ENCODE results near the gene H1-8.

Gene H1-8

DNA sequence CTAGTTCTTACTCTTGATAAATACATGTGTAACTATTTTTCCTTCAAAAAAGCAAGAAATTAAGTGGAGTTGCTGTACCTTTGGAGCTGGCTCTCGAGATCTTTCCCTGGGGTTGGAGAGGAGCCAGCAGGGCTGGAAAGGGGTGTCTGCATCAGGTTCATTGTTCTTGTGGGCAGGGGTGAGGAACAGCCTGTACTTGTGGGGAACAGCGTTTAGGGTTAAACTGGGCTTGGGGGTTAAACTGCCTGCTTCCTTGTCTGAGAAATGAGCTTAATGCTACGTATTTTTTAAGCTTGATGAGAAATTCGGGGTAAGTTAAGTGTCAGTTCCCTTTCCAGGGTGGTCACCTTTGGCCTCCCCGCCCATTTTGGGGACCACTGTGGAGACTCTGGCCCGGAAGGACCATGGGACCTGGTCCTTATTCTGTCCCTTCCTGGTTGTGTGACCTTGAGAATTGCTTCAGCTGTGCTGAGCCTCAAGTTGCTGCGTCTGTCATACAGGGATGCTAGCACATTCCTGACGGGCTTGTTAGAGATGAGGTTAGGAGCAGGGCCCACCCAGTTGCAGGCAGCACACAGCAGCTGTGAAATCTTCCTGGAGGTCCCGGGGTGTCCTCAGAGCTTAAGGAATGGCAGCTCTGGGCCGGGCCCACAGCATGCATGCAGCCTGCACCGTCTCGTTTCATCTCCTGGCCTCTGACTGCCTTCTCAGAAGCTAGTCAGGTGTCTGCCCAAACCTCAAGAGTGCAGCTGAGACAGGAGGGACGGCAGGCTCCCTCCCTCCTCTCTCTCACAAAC lies 11.6 kb downstream of the H1-8 start:
- H3K27me3 ChIP-seq (replicated peaks; ENCODE audit: control insufficient read depth, insufficient read depth, low read length, poor library complexity, severe bottlenecking): no peaks in the 10 kb centered on the region
- H3K27ac ChIP-seq (ENCODE audit: insufficient read depth, low read length, poor library complexity, severe bottlenecking): no peak overlapping the region
- no peak overlapping the region for H3K4me3 ChIP-seq (ENCODE audit: insufficient read depth, low read depth, low read length, poor library complexity, severe bottlenecking)
- no peaks in the 10 kb centered on the region for H3K9me3 ChIP-seq (ENCODE audit: control insufficient read depth, low read length)
- H3K36me3 ChIP-seq (ENCODE audit: control insufficient read depth, insufficient read depth, low read length): no peaks in the 10 kb centered on the region
- no peaks in the 10 kb centered on the region for H3K4me1 ChIP-seq (ENCODE audit: control insufficient read depth, insufficient read depth, low read length, poor library complexity, severe bottlenecking)
- no peak for DNase-seq

DNA sequence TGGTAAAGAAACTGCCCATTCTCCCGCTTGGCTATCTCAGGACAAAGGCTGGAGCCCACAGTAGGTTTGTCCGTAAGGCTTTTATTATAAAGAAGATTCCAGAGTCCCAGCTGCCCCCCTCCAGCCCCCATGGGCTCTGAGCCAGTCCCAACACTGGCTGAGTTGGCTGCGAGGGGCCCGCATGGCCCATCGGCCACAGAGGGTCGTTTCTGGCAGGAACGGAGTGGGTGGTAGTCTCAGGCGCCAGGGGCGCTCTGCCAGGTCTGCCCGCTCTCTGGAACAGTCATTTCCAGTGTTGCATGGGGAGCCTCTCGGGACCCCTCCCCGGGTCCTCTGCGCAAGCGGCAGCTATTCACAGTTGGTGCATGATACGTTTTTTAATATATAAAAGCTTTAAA lies 12.2 kb downstream of the H1-8 start:
- H3K36me3 ChIP-seq (ENCODE audit: control insufficient read depth, insufficient read depth, low read length): no peaks in the 10 kb centered on the region

GRCh38 chr3:129555616-129556357 lies 12.8 kb downstream of the H1-8 start:
- DNase-seq: no peak
- H3K36me3 ChIP-seq (ENCODE audit: control insufficient read depth, insufficient read depth, low read length): no peaks in the 10 kb centered on the region
- H3K4me3 ChIP-seq (ENCODE audit: insufficient read depth, low read depth, low read length, poor library complexity, severe bottlenecking): no peak overlapping the region
- H3K27ac ChIP-seq (ENCODE audit: insufficient read depth, low read length, poor library complexity, severe bottlenecking): no peak overlapping the region
- H3K4me1 ChIP-seq (ENCODE audit: control insufficient read depth, insufficient read depth, low read length, poor library complexity, severe bottlenecking): no peaks in the 10 kb centered on the region
- no peaks in the 10 kb centered on the region for H3K9me3 ChIP-seq (ENCODE audit: control insufficient read depth, low read length)
- no peaks in the 10 kb centered on the region for H3K27me3 ChIP-seq (replicated peaks; ENCODE audit: control insufficient read depth, insufficient read depth, low read length, poor library complexity, severe bottlenecking)

More for the DNA sequence above, 12.2 kb downstream of the H1-8 start:
- H3K4me3 ChIP-seq (ENCODE audit: insufficient read depth, low read depth, low read length, poor library complexity, severe bottlenecking): no peak overlapping the region
- H3K27ac ChIP-seq (ENCODE audit: insufficient read depth, low read length, poor library complexity, severe bottlenecking): no peak overlapping the region
- no peaks in the 10 kb centered on the region for H3K27me3 ChIP-seq (replicated peaks; ENCODE audit: control insufficient read depth, insufficient read depth, low read length, poor library complexity, severe bottlenecking)
- H3K9me3 ChIP-seq (ENCODE audit: control insufficient read depth, low read length): no peaks in the 10 kb centered on the region
- H3K4me1 ChIP-seq (ENCODE audit: control insufficient read depth, insufficient read depth, low read length, poor library complexity, severe bottlenecking): no peaks in the 10 kb centered on the region
- DNase-seq: no peak

- Histone ChIP-seq H3K36me3 (ENCODE audit: control insufficient read depth, insufficient read depth, low read length) (no peaks in the 10 kb centered on the region), H3K4me3 (ENCODE audit: insufficient read depth, low read depth, low read length, poor library complexity, severe bottlenecking) (no peak overlapping the region), H3K27ac (ENCODE audit: insufficient read depth, low read length, poor library complexity, severe bottlenecking) (no peak overlapping the region), H3K4me1 (ENCODE audit: control insufficient read depth, insufficient read depth, low read length, poor library complexity, severe bottlenecking) (no peaks in the 10 kb centered on the region), H3K9me3 (ENCODE audit: control insufficient read depth, low read length) (no peaks in the 10 kb centered on the region), H3K27me3 (replicated peaks; ENCODE audit: control insufficient read depth, insufficient read depth, low read length, poor library complexity, severe bottlenecking) (no peaks in the 10 kb centered on the region)
- no peak for DNase-seq
Measured at GRCh38 chr3:129556358-129556695, 13.4 kb downstream of the H1-8 start.

GRCh38 chr3:129556890-129557547 lies 14.0 kb downstream of the H1-8 start:
- no peaks in the 10 kb centered on the region for H3K36me3 ChIP-seq (ENCODE audit: control insufficient read depth, insufficient read depth, low read length)
- no peak overlapping the region for H3K4me3 ChIP-seq (ENCODE audit: insufficient read depth, low read depth, low read length, poor library complexity, severe bottlenecking)
- no peaks in the 10 kb centered on the region for H3K4me1 ChIP-seq (ENCODE audit: control insufficient read depth, insufficient read depth, low read length, poor library complexity, severe bottlenecking)
- no peak overlapping the region for H3K27ac ChIP-seq (ENCODE audit: insufficient read depth, low read length, poor library complexity, severe bottlenecking)
- no peaks in the 10 kb centered on the region for H3K9me3 ChIP-seq (ENCODE audit: control insufficient read depth, low read length)
- no peak for DNase-seq
- H3K27me3 ChIP-seq (replicated peaks; ENCODE audit: control insufficient read depth, insufficient read depth, low read length, poor library complexity, severe bottlenecking): no peaks in the 10 kb centered on the region

- H3K36me3 ChIP-seq (ENCODE audit: control insufficient read depth, insufficient read depth, low read length): no peaks in the 10 kb centered on the region
- H3K4me3 ChIP-seq (ENCODE audit: insufficient read depth, low read depth, low read length, poor library complexity, severe bottlenecking): no peak overlapping the region
- H3K27ac ChIP-seq (ENCODE audit: insufficient read depth, low read length, poor library complexity, severe bottlenecking): no peak overlapping the region
- no peaks in the 10 kb centered on the region for H3K4me1 ChIP-seq (ENCODE audit: control insufficient read depth, insufficient read depth, low read length, poor library complexity, severe bottlenecking)
- no peaks in the 10 kb centered on the region for H3K9me3 ChIP-seq (ENCODE audit: control insufficient read depth, low read length)
- no peak for DNase-seq
- no peaks in the 10 kb centered on the region for H3K27me3 ChIP-seq (replicated peaks; ENCODE audit: control insufficient read depth, insufficient read depth, low read length, poor library complexity, severe bottlenecking)
Measured at GRCh38 chr3:129557548-129557894, 14.5 kb downstream of the H1-8 start.

DNA sequence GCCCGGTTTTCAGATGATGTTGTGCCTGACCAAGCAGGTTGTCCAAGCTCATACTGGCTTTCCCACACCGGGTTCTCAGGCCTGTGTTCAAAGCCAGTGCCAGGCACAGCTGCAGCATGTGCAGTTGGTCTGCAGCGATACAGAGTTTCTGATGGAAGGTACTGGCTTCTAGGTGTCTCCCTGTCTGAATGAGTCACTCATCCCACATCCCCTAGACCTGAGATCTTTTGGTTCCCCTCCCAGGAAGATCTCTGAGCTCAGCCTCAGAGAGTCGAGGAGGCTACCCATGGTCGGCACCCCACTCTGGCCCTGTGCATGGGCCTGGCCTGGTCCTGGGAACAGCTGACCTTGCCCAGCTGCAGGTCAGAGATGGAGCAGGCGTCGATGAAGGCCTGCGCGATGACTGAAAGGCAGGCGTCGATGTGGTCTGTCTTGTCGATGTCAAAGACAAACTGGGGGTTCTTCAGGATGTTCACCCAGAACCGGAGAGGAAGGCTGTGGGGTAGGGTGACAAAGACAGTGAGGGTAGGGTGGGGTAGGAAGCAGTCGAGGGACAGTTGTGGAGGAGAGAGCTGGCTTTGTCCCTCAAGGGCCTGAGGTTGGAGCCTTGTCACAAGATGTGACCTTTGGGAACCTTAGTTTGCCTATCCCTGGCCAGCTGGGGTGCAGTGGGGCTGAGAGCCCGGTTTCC lies 15.3 kb downstream of the H1-8 start:
- no peaks in the 10 kb centered on the region for H3K9me3 ChIP-seq (ENCODE audit: control insufficient read depth, low read length)
- no peak overlapping the region for H3K27ac ChIP-seq (ENCODE audit: insufficient read depth, low read length, poor library complexity, severe bottlenecking)
- H3K4me1 ChIP-seq (ENCODE audit: control insufficient read depth, insufficient read depth, low read length, poor library complexity, severe bottlenecking): no peaks in the 10 kb centered on the region
- no peak for DNase-seq
- no peaks in the 10 kb centered on the region for H3K27me3 ChIP-seq (replicated peaks; ENCODE audit: control insufficient read depth, insufficient read depth, low read length, poor library complexity, severe bottlenecking)
- H3K4me3 ChIP-seq (ENCODE audit: insufficient read depth, low read depth, low read length, poor library complexity, severe bottlenecking): no peak overlapping the region
- H3K36me3 ChIP-seq (ENCODE audit: control insufficient read depth, insufficient read depth, low read length): no peaks in the 10 kb centered on the region

DNA sequence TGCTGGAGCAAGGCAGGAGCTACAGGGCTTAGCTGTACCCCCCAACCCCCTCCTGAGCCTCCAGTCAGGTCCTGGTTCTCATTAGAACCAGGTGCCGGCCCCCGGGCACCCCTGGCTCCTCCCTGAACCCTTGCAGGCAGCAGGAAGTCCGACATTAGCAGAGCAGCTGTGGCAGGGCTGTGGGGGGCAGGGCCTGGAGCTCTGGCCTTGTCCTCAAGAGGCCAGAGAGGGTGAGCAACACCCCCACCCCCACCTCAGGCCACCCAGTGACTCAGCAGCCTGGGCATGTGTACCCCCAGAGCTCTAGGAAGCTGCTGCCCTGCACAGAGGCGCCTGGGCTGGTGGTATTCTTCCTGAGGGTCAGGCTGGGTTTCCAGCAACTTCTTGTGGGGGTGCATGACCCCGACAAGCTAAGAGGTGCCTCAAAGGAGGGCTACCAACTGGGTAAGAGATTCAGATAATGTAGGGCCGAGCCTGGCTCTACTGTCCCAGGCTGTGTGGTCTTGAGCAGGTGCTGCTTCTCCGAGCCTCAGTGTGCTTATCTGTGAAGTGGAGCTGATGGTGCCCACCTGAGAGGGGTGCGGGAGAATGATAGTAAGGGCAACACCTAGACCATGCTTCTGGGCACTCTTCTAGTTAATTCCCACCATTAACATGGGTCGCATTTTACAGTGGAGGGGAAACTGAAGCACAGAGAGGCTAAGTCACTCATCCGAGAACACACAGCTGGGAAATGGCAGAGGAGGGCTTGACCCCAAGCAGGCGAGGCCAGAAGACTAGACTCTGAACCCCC lies 16.0 kb downstream of the H1-8 start:
- Histone ChIP-seq H3K4me3 (ENCODE audit: insufficient read depth, low read depth, low read length, poor library complexity, severe bottlenecking) (no peak overlapping the region), H3K36me3 (ENCODE audit: control insufficient read depth, insufficient read depth, low read length) (no peaks in the 10 kb centered on the region), H3K9me3 (ENCODE audit: control insufficient read depth, low read length) (no peaks in the 10 kb centered on the region), H3K27me3 (replicated peaks; ENCODE audit: control insufficient read depth, insufficient read depth, low read length, poor library complexity, severe bottlenecking) (no peaks in the 10 kb centered on the region), H3K27ac (ENCODE audit: insufficient read depth, low read length, poor library complexity, severe bottlenecking) (no peak overlapping the region), H3K4me1 (ENCODE audit: control insufficient read depth, insufficient read depth, low read length, poor library complexity, severe bottlenecking) (no peaks in the 10 kb centered on the region)
- DNase-seq: no peak

DNA sequence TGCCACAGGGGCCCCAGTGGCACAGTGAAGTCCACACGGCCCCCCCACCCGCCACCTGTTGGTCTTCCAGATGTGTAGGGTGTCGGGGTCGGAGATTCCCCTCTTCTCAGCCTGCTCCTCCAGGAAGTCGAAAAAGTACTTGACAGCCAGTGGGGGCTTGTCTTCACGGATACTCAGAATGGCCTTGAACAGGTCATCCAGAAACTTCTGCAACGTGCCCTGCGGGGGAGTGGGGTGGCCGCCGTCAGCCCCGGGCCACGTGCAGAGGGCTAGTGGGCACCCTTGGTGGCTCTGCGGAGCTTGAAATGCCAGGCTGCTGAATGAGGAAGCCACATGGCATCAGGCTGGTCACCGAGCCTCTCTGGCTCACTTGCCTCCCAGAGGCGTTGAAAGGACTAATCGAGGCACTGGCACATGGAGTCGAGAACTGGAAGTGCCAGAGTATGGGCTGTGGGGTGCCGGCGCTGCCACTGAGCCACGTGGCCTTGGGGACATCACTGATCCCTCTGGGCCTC lies 16.6 kb downstream of the H1-8 start:
- H3K27ac ChIP-seq (ENCODE audit: insufficient read depth, low read length, poor library complexity, severe bottlenecking): no peak overlapping the region
- H3K27me3 ChIP-seq (replicated peaks; ENCODE audit: control insufficient read depth, insufficient read depth, low read length, poor library complexity, severe bottlenecking): no peaks in the 10 kb centered on the region
- no peak for DNase-seq
- H3K4me3 ChIP-seq (ENCODE audit: insufficient read depth, low read depth, low read length, poor library complexity, severe bottlenecking): no peak overlapping the region
- H3K4me1 ChIP-seq (ENCODE audit: control insufficient read depth, insufficient read depth, low read length, poor library complexity, severe bottlenecking): no peaks in the 10 kb centered on the region
- no peaks in the 10 kb centered on the region for H3K36me3 ChIP-seq (ENCODE audit: control insufficient read depth, insufficient read depth, low read length)
- H3K9me3 ChIP-seq (ENCODE audit: control insufficient read depth, low read length): no peaks in the 10 kb centered on the region

Measured in effector memory CD4-positive, alpha-beta T cell (primary cell).